Pancreas (tissue), 10 donors: ENCODE data around the gene PLD1. TPM values are rescaled to one million over a fixed set of nuclear protein-coding genes. Genes with fewer than 3 reads are reported as not detected.

ENCODE experiments used
- ATAC-seq, 4 donors: fragments of 200-7000 bp; cut with Tn5 transposase; one replicate each; pipeline versions ENCODE4 v1.8.0 to v1.9.1; 2020; ENCODE audit warnings: mild to moderate bottlenecking in 4 of 4, moderate library complexity in 4 of 4
- DNase-seq, 6 donors: peaks; one replicate each; pipeline ENCODE4 v3.0.0-alpha.2; 2020
- FAIRE-seq: peaks from 2 replicates; lab custom pipeline; 2012; peaks lifted over from hg19 to GRCh38; lab: Jason Lieb, UNC
- H3K27ac ChIP-seq, 4 donors: fragments of 200-600 bp; sonication (generic); 1 replicate in 3 of 4; 2 replicates in 1 of 4; pipeline versions ENCODE4 v1.5.0 to v1.8.0; 2020
- H3K27me3 ChIP-seq, 4 donors: fragments of 200-600 bp; one replicate each; pipeline ENCODE4 v1.8.0; 2021
- H3K36me3 ChIP-seq, 3 donors: fragments of 200-600 bp; sonication (generic) in 1 of 3; one replicate each; pipeline versions ENCODE4 v1.5.0 to v1.8.0; 2020 to 2021
- H3K4me1 ChIP-seq, 3 donors: fragments of 200-600 bp; one replicate each; pipeline ENCODE4 v1.8.0; 2021
- H3K4me3 ChIP-seq, 4 donors: fragments of 200-600 bp; sonication (generic) in 2 of 4; one replicate each; pipeline versions ENCODE4 v1.5.0 to v1.8.0; 2020 to 2021
- H3K9me3 ChIP-seq, 4 donors: fragments of 200-600 bp; one replicate each; pipeline ENCODE4 v1.8.0; 2021
- WGBS, 2 donors: extraction: QIAGEN DNeasy Blood & Tissue Kit; methylation state at CpG; one replicate each; pipeline ENCODE4 v1.1.7; 2013; 5-methylcytosine and 5-hydroxymethylcytosine counted together
- intact Hi-C, 3 donors: fragments of 100-400 bp; cut with DNase I; formaldehyde crosslinking; loops; one replicate each; pipeline versions ENCODE4 v1.11.1 to v1.14.2; 2022
- polyA plus RNA-seq, 2 donors: library from polyadenylated mRNA; stranded (reverse); fragments of 200-250 nt; gene quantifications; one replicate each; pipeline ENCODE4 v1.2.3, GENCODE V29; 2013
- total RNA-seq, 6 donors: library from RNA; stranded (reverse); fragmentation: NEBNext Ultra II Directional in 4 of 6; extraction: Animal tissue kit (Norgen Biotek cat#: 25700) in 4 of 6; gene quantifications; one replicate each; pipeline versions ENCODE4 v1.2.1 to v1.2.4, GENCODE V29; 2021 to 2023
- TF ChIP-seq, protein P1 (sequence below), 4 donors: fragments of 200-600 bp; sonication (generic) in 3 of 4; IDR thresholded peaks; one replicate each; pipeline versions ENCODE4 v1.5.0 to v1.8.0; 2021; ENCODE audit warnings: antibody characterized with exemption in 4 of 4
- donor health status: healthy with polysubstance abuse.
- donor health status: DM: no; HTN: no; CAD: no; lungs with moderate emphysema.
- donor health status: DM: no; HTN: no; CAD: no.
- donor health status: control.
- donor health status: control.
- donor health status: Bipolar disorder and iron deficiency.
- donor health status: DM: yes; HTN: yes; CAD: no.
- donor health status: DM: no; HTN: no; CAD: no.
- donor health status: DM: no; HTN: no; CAD: no.
- donor health status: DM: yes; HTN: yes; CAD: no.

PLD1 gene
- total and polyA plus RNA-seq, 8 donors, result 14.7 to 62.1 (median 33.7) TPM

DNA sequence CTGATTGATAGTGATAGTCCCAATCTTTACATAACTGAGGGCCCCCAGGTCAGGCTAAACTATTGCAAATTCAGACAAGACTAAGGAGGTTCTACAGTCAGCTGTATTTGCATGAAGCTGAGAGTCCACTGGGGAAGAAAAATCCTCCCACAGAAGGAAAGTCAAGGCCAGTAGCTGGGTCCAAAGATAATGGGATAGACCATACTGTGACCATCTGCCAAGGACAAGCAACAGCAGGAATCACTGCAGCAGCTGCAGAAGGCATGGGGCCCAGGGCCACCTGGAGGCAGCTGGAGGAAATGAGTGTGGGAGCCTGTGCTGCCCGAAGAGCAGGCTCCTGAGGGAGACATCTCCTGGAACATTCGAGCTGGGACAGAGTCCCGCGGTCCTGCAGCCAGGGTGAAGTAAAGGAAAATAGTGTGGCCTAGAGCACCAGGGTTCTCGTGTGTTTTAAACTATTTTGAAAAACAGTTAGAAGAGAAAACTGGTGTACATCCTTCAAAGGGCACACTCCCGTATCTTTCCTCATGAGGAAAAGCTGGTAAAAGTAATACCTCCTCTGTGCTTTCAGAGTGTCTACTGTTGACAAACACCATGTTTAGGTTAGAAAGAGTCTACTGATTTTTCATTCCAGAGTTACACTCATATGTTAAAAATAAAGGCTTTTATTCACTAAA, 19.7 kb upstream of the PLD1 start:
- no peak for FAIRE-seq
- TF ChIP-seq, protein P1, sequence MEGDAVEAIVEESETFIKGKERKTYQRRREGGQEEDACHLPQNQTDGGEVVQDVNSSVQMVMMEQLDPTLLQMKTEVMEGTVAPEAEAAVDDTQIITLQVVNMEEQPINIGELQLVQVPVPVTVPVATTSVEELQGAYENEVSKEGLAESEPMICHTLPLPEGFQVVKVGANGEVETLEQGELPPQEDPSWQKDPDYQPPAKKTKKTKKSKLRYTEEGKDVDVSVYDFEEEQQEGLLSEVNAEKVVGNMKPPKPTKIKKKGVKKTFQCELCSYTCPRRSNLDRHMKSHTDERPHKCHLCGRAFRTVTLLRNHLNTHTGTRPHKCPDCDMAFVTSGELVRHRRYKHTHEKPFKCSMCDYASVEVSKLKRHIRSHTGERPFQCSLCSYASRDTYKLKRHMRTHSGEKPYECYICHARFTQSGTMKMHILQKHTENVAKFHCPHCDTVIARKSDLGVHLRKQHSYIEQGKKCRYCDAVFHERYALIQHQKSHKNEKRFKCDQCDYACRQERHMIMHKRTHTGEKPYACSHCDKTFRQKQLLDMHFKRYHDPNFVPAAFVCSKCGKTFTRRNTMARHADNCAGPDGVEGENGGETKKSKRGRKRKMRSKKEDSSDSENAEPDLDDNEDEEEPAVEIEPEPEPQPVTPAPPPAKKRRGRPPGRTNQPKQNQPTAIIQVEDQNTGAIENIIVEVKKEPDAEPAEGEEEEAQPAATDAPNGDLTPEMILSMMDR (IDR thresholded peaks at IDR 0.05), result peak; percentile 42 to 72 (median 52)
- Histone ChIP-seq H3K36me3 (no peaks in the 10 kb centered on the region), H3K9me3 (no peaks in the 10 kb centered on the region), H3K27ac (peak overlapping the region in 2 of 4 donors; percentile 38 to 53), H3K27me3 (no peaks in the 10 kb centered on the region), H3K4me3 (no peak overlapping the region), H3K4me1 (peaks cover 9 to 49% (median 24%) of the 10 kb centered on the region in 3 donors)
- ATAC-seq, result peak; percentile 85 to 93 (median 90)
- 10 to 16% methylated on average over 6 of the region's 6 CpGs for WGBS, 2 donors
- intact Hi-C loops, result no loop called here
- DNase-seq, result peak; percentile 70 to 86 (median 76)

GRCh38 chr3:171828902-171829770, 18.9 kb upstream of the PLD1 start:
- H3K9me3 ChIP-seq, result no peaks in the 10 kb centered on the region
- H3K27ac ChIP-seq, result peak overlapping the region in 2 of 4 donors; percentile 16 to 53
- intact Hi-C loops, result no loop called here
- ATAC-seq (peak in 1 of 4 donors; percentile 12), DNase-seq (no peak), FAIRE-seq (no peak)
- no peak overlapping the region for H3K4me3 ChIP-seq
- H3K4me1 ChIP-seq, result peaks cover 3 to 41% (median 15%) of the 10 kb centered on the region in 3 donors
- WGBS, 2 donors, result 65 to 68% methylated on average over 5 of the region's 5 CpGs
- TF ChIP-seq, protein P1 (IDR thresholded peaks at IDR 0.05), result no peak
- H3K27me3 ChIP-seq, result no peaks in the 10 kb centered on the region
- no peaks in the 10 kb centered on the region for H3K36me3 ChIP-seq

- intact Hi-C loops, result no loop called here
- ATAC-seq (no peak), FAIRE-seq (no peak), DNase-seq (no peak)
- TF ChIP-seq, protein P1 (IDR thresholded peaks at IDR 0.05), result no peak
- peaks cover 0 to 29% (median 6%) of the 10 kb centered on the region in 3 donors for H3K4me1 ChIP-seq
- no peaks in the 10 kb centered on the region for H3K36me3 ChIP-seq
- no peaks in the 10 kb centered on the region for H3K27me3 ChIP-seq
- no peaks in the 10 kb centered on the region for H3K9me3 ChIP-seq
- no peak overlapping the region for H3K27ac ChIP-seq
- 78 to 84% methylated on average over 10 of the region's 10 CpGs for WGBS, 2 donors
- H3K4me3 ChIP-seq, result no peak overlapping the region
These were observed 17.7 kb upstream of the PLD1 start for GRCh38 chr3:171827836-171828458.

DNA sequence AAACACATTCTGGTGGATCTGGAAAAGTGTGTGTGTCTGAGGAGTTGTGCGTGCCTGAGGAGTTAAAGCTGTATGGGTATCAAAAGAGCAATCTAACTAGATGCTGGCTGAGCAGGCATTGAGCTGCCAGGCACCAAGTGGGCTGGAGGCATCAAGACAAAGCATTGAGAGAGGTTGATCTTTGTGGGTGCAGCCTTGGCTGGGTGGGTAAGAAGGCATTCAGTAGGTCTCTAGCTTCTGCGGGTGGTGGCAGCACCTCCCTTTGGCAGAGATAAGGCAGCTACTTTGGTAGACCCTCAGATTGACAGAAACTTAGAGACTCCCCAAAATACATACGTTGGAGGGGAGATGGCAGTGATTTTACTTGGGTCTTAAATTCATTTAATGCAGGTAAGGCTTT, 17.1 kb upstream of the PLD1 start:
- no peak for FAIRE-seq

More for the DNA sequence above, 17.1 kb upstream of the PLD1 start:
- ATAC-seq (no peak), DNase-seq (no peak)
- Histone ChIP-seq H3K4me1 (peaks cover 0 to 29% (median 6%) of the 10 kb centered on the region in 3 donors), H3K9me3 (no peaks in the 10 kb centered on the region), H3K4me3 (no peak overlapping the region), H3K36me3 (no peaks in the 10 kb centered on the region), H3K27ac (no peak overlapping the region), H3K27me3 (no peaks in the 10 kb centered on the region)
- TF ChIP-seq, protein P1 (IDR thresholded peaks at IDR 0.05), result no peak
- 90 to 91% methylated on average over 3 of the region's 3 CpGs for WGBS, 2 donors
- intact Hi-C loops, result no loop called here
